IMR-90 (cell line): ENCODE measurements around the gene SLC38A1.

Experiments
- CEBPB ChIP-seq: IDR thresholded peaks from 2 replicates; pipeline ENCODE4 v1.6.1; 2012; ENCODE audit warnings: low read depth, low read length, improper control_type of control experiment
- CHD1 ChIP-seq: IDR thresholded peaks from 2 replicates; pipeline ENCODE4 v1.6.1; 2012; ENCODE audit warnings: low read depth, low read length, improper control_type of control experiment
- MAFK ChIP-seq: IDR thresholded peaks from 2 replicates; pipeline ENCODE4 v1.6.1; 2012; ENCODE audit warnings: low read depth, low read length, improper control_type of control experiment
- MXI1 ChIP-seq: IDR thresholded peaks from 2 replicates; pipeline ENCODE4 v1.6.1; 2012; ENCODE audit warnings: low read depth, mild to moderate bottlenecking, low read length, moderate library complexity, borderline replicate concordance
- POLR2A ChIP-seq: IDR thresholded peaks from 2 replicates; pipeline ENCODE4 v1.6.1; 2012; ENCODE audit warnings: mild to moderate bottlenecking, low read depth, low read length
- RCOR1 ChIP-seq: IDR thresholded peaks from 2 replicates; pipeline ENCODE4 v1.6.1; 2012; ENCODE audit warnings: mild to moderate bottlenecking, low read length, improper control_type of control experiment; ENCODE audit not compliant: insufficient replicate concordance
- RFX5 ChIP-seq: IDR thresholded peaks from 2 replicates; pipeline ENCODE4 v1.8.0; 2012; ENCODE audit warnings: low read depth, mild to moderate bottlenecking, low read length, moderate library complexity
- SMC3 ChIP-seq: fragments of 150-350 bp; IDR thresholded peaks from 2 replicates; pipeline ENCODE4 v1.6.1; 2016; ENCODE audit warnings: low read depth, mild to moderate bottlenecking, antibody characterized with exemption, low read length, moderate library complexity
- TF ChIP-seq, protein P1 (sequence below): conservative IDR thresholded peaks from 2 replicates; pipeline ENCODE4 v1.5.1; 2012; ENCODE audit warnings: mild to moderate bottlenecking, low read depth, low read length, improper control_type of control experiment
- TF ChIP-seq, protein P2 (sequence below): fragments of 150-350 bp; IDR thresholded peaks from 2 replicates; pipeline ENCODE4 v1.6.1; 2017; ENCODE audit warnings: mild to moderate bottlenecking, antibody characterized with exemption, low read length, low read depth

DNA sequence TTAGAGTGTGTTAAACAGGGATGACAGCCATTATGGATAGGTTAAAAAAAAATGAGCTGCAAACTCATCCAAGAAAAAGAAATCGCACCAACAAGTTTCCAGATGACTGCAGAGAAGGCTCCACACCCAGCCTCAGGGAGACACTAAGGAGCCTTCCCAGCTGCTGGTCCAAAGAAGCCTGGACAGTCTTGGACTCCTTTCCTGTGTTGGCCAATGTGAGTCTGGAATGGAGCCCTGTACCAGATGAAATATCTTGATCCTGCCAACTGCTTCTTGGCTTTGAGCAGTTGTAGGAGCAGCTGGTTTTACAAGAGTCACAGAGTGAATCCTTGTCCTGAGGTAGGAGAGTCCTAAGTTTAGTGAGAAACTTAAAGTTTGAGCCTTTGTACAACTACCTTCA is 44.5 kb downstream of the SLC38A1 start:
- TF ChIP-seq, protein P1, sequence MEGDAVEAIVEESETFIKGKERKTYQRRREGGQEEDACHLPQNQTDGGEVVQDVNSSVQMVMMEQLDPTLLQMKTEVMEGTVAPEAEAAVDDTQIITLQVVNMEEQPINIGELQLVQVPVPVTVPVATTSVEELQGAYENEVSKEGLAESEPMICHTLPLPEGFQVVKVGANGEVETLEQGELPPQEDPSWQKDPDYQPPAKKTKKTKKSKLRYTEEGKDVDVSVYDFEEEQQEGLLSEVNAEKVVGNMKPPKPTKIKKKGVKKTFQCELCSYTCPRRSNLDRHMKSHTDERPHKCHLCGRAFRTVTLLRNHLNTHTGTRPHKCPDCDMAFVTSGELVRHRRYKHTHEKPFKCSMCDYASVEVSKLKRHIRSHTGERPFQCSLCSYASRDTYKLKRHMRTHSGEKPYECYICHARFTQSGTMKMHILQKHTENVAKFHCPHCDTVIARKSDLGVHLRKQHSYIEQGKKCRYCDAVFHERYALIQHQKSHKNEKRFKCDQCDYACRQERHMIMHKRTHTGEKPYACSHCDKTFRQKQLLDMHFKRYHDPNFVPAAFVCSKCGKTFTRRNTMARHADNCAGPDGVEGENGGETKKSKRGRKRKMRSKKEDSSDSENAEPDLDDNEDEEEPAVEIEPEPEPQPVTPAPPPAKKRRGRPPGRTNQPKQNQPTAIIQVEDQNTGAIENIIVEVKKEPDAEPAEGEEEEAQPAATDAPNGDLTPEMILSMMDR: no peak
- TF ChIP-seq CEBPB: no peak
- no peak for TF ChIP-seq SMC3
- no peak for TF ChIP-seq POLR2A
- no peak for TF ChIP-seq MXI1
- no peak for TF ChIP-seq RFX5
- no peak for TF ChIP-seq MAFK
- TF ChIP-seq RCOR1: no peak
- TF ChIP-seq CHD1: no peak
- TF ChIP-seq, protein P2, sequence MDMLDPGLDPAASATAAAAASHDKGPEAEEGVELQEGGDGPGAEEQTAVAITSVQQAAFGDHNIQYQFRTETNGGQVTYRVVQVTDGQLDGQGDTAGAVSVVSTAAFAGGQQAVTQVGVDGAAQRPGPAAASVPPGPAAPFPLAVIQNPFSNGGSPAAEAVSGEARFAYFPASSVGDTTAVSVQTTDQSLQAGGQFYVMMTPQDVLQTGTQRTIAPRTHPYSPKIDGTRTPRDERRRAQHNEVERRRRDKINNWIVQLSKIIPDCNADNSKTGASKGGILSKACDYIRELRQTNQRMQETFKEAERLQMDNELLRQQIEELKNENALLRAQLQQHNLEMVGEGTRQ: no peak
